ENCODE data around the gene GCAT. TPM values are rescaled to one million over a fixed set of nuclear protein-coding genes. Genes with fewer than 3 reads are reported as not detected.
A peak's percentile ranks its signal among the peaks of the same experiment; 100 is the strongest.

Gene GCAT
- total and polyA plus RNA-seq, 9 of the 15 experiments (the other 6 are each of a cell fraction or from before 2014, with no cell fraction given): 1.9 to 69.9 (median 26.4) TPM

GRCh38 chr22:37803639-37804351 is 3.9 kb upstream of the GCAT start (continued):
- TF ChIP-seq GTF3C2 (IDR thresholded peaks at IDR 0.05; ENCODE audit: borderline replicate concordance, extremely low read depth, insufficient read length): no peak
- no peak for TF ChIP-seq ZZZ3 (IDR thresholded peaks at IDR 0.05)
- 0 out of 2 replicates have a peak, but pooled peaks have one; percentile 55 for TF ChIP-seq MEF2D (tag; conservative IDR thresholded peaks at IDR 0.05; ENCODE audit: low read depth)
- no peak for TF ChIP-seq ZC3H4 (CRISPR knock-in tag; IDR thresholded peaks at IDR 0.05; ENCODE audit: borderline replicate concordance)
- no peak for TF ChIP-seq NELFE (IDR thresholded peaks at IDR 0.05; ENCODE audit: insufficient read depth, insufficient read length)
- no peak for TF ChIP-seq EP300 (IDR thresholded peaks at IDR 0.05; ENCODE audit: low read length)
- no peak for TF ChIP-seq KLF1 (tag; IDR thresholded peaks at IDR 0.05)
- no peak for TF ChIP-seq KAT2B (IDR thresholded peaks at IDR 0.05; ENCODE audit: low read depth, low read length)
- no peak for TF ChIP-seq CBFA2T2 (conservative IDR thresholded peaks at IDR 0.05)
- no peak for TF ChIP-seq FOXJ3 (CRISPR knock-in tag; IDR thresholded peaks at IDR 0.05)
- TF ChIP-seq NCOR1 (IDR thresholded peaks at IDR 0.05): no peak
- no peak for TF ChIP-seq HMG20B (CRISPR knock-in tag; IDR thresholded peaks at IDR 0.05)
- TF ChIP-seq, protein P1, sequence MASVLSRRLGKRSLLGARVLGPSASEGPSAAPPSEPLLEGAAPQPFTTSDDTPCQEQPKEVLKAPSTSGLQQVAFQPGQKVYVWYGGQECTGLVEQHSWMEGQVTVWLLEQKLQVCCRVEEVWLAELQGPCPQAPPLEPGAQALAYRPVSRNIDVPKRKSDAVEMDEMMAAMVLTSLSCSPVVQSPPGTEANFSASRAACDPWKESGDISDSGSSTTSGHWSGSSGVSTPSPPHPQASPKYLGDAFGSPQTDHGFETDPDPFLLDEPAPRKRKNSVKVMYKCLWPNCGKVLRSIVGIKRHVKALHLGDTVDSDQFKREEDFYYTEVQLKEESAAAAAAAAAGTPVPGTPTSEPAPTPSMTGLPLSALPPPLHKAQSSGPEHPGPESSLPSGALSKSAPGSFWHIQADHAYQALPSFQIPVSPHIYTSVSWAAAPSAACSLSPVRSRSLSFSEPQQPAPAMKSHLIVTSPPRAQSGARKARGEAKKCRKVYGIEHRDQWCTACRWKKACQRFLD (CRISPR knock-in tag; IDR thresholded peaks at IDR 0.05): peak; percentile 47
- no peak for TF ChIP-seq CHCHD3 (CRISPR knock-in tag; IDR thresholded peaks at IDR 0.05)
- TF ChIP-seq HDAC8 (tag; IDR thresholded peaks at IDR 0.05): no peak
- no peak for TF ChIP-seq CREM (IDR thresholded peaks at IDR 0.05; ENCODE audit: low read depth)
- peak in 1 of 2 experiments; percentile 2; a peak in 1 of 4 replicates for TF ChIP-seq MAZ (CRISPR knock-in tag; conservative IDR thresholded peaks at IDR 0.05 in 1 of 2, IDR thresholded peaks at IDR 0.05 in 1 of 2)
- TF ChIP-seq HCFC1 (IDR thresholded peaks at IDR 0.05; ENCODE audit: low read depth, low read length): no peak
- no peak for TF ChIP-seq ATF2 (CRISPR knock-in tag; IDR thresholded peaks at IDR 0.05)
- no peak for TF ChIP-seq SAFB2 (IDR thresholded peaks at IDR 0.05; ENCODE audit: borderline replicate concordance, low read depth, low read length, severe bottlenecking)
- TF ChIP-seq LCOR (CRISPR knock-in tag; IDR thresholded peaks at IDR 0.05): no peak
- no peak for TF ChIP-seq HEY1 (CRISPR knock-in tag; IDR thresholded peaks at IDR 0.05; ENCODE audit: borderline replicate concordance)
- no peak for TF ChIP-seq NFIC (IDR thresholded peaks at IDR 0.05)
- no peak for TF ChIP-seq POLR2H (tag; IDR thresholded peaks at IDR 0.05; ENCODE audit: low read depth)
- no peak for TF ChIP-seq IFI16 (CRISPR knock-in tag; IDR thresholded peaks at IDR 0.05)
